GM18505 (cell line): ENCODE results near the gene RPS19.
A peak's percentile ranks its signal among the peaks of the same experiment; 100 is the strongest.

Source experiments
- ATAC-seq: cut with Tn5 transposase; IDR thresholded peaks from one replicate; pipeline ENCODE4 v1.9.1; 2021; ENCODE audit not compliant: unreplicated experiment
- POLR2A ChIP-seq: IDR thresholded peaks from 4 replicates; pipeline ENCODE4 v1.6.1; 2011; ENCODE audit warnings: borderline replicate concordance; ENCODE audit not compliant: insufficient read depth, insufficient read length; ENCODE audit errors: extremely low read depth

RPS19 gene

DNA sequence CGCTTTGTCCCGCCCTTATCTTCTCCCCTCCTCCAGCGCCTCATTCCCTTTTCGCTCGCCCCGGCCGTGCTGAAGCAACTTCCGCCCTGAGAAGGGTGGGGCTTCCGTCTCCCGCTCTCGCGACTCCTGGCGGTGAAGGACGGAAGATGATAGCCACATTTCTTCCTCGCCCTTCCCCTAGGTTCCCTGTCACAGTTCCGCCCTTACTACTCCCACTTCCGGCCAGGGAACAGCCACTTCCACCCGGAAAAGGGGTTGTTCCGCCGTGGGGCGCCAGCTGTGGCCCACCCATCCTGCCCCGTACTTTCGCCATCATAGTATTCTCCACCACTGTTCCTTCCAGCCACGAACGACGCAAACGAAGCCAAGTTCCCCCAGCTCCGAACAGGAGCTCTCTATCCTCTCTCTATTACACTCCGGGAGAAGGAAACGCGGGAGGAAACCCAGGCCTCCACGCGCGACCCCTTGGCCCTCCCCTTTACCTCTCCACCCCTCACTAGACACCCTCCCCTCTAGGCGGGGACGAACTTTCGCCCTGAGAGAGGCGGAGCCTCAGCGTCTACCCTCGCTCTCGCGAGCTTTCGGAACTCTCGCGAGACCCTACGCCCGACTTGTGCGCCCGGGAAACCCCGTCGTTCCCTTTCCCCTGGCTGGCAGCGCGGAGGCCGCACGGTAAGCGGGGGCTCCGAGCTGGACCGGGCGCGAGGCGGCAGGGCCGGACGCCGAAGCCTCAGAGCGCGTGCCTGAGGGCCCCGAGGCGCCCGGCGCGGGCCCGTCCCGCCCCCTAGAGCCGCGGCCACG, at the start of gene RPS19:
RPS19 (plus strand) TSS at position 638 of the 801 bp plus-strand sequence. CDS start 520 bp downstream, outside the sequence.
- peak; percentile 73 for ATAC-seq
- peak; percentile 95 for TF ChIP-seq POLR2A

DNA sequence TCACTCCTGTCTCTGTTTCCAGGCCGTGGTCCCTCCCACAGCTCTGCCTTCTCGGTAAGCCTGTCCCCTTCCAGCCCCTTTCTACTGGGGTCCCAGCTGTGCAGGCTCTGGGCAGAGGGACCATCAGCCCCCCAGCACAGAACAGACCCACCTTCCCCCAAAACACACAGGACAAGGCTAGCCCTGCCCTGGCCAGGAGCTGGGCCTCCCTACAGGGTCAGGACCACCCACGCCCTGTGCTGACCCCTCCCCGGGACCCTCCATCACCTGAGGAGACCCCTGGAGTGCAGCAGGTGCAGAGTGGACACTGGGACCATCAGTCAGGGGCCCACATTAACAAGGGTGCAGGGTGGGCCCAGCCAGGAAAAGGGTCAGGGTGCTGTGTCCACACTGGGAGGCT, 49.8 kb upstream of the RPS19 start:
- ATAC-seq, result no peak
- TF ChIP-seq POLR2A, result no peak

DNA sequence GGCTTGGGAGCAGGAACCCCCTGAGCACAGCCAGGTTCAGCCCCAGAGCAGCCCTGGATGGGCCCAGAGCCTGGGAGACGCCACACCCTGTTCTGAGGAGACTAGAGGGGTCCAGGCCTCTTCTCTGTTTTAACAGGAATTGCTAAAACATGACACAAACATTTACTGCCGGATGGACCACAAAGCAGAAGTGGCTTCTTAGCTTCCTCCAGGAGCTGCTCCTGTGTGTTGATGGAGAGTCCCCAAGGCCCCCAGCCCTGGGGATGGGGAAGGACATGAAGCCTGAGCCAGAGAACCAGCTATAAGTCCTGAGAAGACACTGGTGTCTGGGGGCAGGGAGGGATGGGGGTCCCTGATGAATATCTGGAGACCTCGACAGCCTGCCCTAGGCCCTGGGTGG, 49.0 kb upstream of the RPS19 start:
- TF ChIP-seq POLR2A, result no peak
- no peak for ATAC-seq

DNA sequence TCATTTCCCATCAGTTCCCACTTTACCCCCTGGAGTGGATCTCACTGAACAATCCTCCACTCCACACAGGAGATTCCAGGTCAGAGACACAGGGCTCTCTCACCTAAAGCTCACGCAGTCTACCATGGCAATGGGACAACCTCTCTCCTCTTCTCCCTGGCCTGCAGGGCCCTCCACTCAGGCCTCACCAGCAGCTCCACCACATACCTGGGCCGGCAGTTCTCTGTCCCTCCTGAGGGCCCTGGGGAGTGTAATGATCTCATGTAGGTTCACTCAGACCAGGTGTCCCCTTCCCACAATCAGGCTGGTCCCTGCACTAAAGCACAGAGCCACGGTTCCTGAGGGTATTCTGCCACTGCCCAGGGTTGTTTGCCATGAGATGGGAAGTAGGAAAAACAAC, 48.1 kb upstream of the RPS19 start:
- no peak for TF ChIP-seq POLR2A
- ATAC-seq, result no peak

DNA sequence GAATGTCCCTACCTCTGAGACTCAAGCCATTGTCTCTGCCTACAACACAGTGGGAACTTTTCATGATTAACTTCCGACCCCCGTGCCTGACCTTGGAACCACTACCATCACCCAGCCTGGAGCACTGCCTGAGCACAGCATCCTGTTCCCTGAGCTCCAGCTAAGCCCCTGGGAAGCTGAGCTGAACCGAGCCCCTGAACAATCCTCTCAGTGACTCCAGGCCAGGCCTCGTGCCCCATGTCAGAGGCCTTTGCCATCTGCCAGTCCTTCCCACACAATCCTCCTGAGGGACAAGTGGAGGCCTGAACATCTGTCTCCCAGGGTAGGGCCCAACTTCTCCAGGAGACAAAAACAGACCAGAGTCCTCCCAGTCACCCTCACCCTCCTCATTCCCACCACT, 46.1 kb upstream of the RPS19 start:
- no peak for ATAC-seq
- TF ChIP-seq POLR2A, result no peak

DNA sequence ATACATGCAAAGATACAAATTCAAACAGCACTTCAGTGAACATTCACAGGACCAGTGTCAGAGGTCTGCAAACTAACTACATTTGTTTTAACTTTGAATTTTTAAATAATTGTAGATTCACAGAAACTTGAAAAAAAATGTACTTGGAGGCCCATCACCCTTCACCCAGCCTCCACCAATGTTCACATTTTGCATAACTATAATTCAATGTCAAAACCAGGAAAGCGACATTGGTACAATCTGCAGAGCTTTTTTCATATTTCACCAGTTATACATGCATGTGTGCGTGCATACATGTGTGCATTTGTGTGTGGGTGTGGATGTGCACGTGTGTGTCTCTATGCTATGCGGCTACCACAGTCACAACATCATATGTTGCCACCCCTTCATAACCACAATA, 44.8 kb upstream of the RPS19 start:
- no peak for ATAC-seq
- no peak for TF ChIP-seq POLR2A

DNA sequence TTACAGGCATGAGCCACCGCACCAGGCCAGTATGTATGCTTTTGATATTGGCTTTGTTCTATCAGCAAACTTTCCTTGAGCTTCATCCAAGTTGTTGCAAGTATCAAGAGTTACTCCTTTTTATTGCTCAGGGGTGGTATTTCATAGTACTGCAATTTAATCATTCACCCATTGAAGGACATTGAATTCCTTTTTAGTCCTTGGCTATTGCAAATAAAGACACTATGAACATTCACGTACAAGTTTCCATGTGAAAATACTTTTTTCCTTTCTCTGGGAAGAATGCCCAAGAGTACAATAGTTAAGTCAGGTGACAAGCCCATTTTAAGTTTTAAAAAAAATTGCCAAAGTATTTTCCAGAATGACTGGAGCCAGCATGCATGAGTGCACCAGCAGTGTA, 43.3 kb upstream of the RPS19 start:
- no peak for TF ChIP-seq POLR2A

DNA sequence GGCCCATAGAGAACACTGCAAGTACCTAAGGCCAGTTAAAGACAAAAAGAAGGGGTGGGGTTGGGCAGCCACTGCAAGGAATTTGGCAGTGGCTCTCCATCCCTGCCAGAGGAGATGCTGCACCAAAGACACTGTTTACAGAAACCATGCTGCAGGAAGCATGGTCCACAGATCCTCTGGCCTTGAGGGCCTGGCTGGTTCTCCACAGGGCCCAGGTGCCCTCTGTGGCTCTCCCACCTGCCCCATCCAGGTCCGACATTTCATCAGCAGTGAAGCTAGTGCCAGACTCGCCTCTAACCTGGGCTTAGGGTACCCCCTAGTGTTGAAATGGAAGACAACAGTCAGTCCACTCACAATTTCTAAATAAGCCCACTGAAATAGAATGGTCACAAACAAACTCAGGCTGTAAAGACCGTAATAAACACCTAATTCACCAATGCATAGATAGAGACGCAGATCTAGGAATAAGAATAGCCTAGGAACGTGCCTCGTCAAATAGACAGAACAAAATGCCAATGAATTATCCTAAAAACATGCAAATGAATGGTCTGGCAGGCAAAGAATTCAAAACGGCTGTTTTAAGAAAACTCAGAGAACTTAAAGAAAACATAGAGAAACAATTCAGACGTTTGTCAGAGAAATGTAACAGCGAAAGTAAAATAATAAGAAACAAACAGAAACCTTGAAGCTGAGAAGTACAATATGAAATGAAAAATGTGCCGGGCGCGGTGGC, 38.9 kb upstream of the RPS19 start:
- no peak for ATAC-seq
- no peak for TF ChIP-seq POLR2A

More for the DNA sequence above, 43.3 kb upstream of the RPS19 start:
- no peak for ATAC-seq

DNA sequence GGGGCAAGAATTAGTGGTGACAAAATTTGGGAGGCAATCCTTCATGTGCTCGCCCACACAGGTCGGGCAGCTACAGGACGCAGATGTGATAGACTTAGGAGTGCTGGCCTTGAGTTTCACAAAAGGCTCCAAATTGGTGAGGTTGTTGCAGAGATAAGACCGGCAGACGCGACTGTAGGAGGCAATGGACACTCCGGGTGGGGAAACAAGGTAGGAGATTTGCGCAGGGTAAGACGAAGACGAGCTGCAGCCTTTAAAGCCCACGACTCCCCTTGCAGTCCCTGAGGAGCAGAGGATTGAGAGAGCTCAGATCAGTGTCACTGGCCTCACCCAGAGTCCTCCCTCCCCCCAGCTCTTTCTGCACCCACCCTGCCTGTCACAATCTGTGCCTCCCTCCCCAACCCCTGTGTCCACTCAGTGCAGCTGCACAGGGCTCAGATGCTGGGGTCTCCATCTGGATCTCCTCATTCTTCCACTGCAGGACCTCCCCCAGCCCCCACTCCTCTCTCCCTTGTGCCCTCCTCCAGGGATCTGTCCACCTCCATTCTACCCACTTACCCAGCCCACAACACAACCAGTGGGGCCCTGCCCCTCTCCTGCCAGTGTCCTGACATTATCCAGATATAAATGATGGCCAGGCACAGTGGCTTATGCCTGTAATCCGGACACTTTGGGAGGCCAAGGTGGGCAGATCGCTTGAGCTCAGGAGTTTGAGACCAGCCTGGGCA, 21.9 kb upstream of the RPS19 start:
- ATAC-seq, result no peak
- no peak for TF ChIP-seq POLR2A

DNA sequence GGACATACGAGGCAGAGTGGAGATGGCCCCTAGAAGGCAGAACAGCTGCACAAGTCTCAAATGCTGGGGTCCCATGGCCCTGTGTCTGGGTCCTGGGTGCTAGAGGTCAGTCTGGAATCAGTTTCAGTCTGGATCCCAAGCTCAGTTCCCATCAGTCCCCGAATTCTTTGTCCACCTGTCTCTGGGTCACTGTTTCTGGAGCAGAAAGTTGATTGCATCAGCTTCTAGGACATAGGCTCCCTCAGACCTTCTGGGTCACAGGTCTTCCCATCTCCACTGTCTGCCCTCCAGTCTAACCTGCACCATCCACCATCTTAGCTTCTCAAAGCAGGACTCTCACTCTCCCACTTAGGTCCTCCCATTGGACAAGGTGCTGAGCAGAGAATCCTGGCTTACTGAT, 20.8 kb upstream of the RPS19 start:
- no peak for ATAC-seq
- TF ChIP-seq POLR2A, result no peak

DNA sequence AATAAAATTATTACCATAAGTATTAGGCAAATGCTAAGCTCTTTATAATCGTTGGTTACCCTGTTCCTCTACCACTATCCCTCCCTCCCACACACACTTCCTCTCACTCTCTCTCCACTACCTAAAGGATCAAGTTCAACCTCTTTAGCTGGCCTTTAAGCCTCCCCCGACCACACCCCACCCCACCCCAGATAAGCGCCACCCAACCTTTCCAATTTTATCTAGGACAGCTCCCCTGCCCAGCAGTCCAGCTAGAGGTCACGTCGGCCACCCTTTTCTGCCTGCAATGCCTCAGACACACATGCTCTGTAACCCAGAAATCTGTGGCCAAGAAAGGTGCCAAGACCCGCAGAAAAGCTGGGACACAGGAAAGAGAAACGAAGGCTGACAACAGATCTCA, 16.7 kb upstream of the RPS19 start:
- TF ChIP-seq POLR2A, result no peak
- ATAC-seq, result no peak

DNA sequence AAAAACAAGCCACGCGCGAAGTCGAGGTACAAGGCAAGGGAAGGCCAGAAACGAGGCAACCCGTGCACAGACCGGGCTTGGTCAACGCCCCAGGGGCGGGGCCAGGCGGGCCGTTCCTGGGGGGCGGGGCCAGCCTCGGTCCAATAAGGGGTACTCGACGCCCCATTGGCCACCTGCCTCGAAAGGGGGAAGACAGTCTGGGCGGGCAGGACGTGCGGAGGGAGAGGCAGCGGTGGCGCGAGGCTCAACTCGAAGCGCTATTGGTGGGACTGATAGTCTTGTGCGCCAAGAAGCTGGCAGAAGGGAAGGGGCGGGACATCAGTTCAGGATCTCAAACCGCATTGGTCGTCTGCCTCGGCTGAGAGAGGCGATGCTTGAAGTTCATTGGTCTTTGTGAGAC, 15.5 kb upstream of the RPS19 start, which contains the start of gene LYPD4:
LYPD4 (minus strand) TSS at position 83 of the 400 bp plus-strand sequence. CDS start 5,398 bp downstream, outside the sequence.
- no peak for ATAC-seq
- TF ChIP-seq POLR2A, result no peak

DNA sequence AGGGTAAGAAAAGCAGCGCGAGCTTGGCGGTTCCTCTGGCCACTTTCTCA, 15.2 kb upstream of the RPS19 start, which contains the start of gene DMRTC2:
DMRTC2 (plus strand) TSS at position 42 of the 50 bp plus-strand sequence. CDS start 2,387 bp downstream, outside the sequence.
- ATAC-seq, result no peak
- TF ChIP-seq POLR2A, result no peak
